Stimulated activated CD4-positive, alpha-beta T cell treated with anti-CD3 and anti-CD28 coated beads, Interleukin-1b, Interleukin-23, amount 100 ng/mL, for 4 hours (primary cell): ENCODE results near the gene FRMD4A.

Experiments used
- DNase-seq, 2 donors: peaks; one replicate each; pipeline ENCODE4 v3.0.0-alpha.2; 2020; ENCODE audit warnings: low read depth in 2 of 2

The FRMD4A gene

DNA sequence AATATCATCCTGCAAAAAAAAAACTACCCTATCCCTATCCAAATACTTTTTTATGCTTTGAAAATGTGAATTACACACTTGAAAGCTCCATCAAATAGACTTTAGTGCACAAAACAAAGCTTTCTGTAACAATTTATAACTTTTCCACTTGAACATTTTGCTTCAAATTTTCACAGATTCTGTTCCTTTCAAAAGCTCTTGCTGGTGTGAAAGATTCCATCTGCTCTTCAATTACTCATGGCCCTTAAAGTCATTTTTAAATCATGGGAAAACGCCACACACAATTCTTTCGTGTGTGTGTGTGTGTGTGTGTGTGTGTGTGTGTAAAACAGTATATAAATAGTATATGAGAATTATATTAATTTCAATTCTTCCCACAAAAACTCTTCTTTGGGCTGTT lies 576.4 kb downstream of the FRMD4A start:
- DNase-seq: no peak

DNA sequence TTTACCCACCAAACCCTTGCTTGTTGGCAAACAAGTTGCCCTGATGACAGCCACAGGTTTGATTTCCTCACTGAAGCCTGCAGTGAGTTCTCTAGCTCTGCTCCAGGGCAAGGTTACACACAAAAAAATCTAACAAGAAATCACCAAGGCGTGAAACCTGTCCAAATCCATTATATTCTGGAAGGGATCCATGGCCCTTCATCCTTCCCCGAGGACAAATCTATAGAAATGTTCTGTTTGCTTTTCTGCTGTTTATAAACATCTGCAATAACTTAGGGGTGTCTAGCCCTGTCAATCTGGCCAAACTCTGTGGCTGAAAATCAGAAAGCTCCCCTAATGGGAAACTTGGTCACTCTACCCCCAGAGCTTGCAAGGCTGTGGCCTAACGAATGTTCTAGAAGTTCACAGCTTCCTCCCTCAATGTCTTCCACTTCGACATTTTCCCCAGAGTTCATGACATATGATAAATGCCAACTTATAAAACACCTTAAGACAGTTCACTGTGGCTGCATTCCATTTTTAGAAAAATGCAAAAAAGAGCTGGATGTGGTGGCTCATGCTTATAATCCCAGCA lies 579.4 kb downstream of the FRMD4A start:
- no peak for DNase-seq

- no peak for DNase-seq
Measured at GRCh38 chr10:13750299-13751190, 580.2 kb downstream of the FRMD4A start.

DNA sequence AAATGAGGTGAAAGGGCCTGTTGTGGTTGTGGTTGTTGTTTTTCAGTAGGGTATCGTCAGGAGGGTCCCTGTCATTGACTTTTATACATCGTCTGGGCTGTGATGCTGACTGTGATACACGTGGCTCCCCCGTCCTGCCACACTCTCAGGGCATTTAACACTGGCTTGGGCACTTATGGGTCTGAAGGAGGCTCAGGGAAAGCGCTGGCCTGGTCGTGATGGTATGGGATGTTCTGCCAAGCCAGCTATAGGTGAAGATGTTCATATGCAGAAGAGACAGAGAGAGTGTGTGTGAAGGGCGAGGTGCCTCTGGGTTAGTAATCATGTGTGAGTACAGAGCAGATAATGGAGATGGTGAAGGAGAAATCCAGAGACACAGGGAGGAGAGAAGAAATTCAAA lies 585.5 kb downstream of the FRMD4A start:
- no peak for DNase-seq

- DNase-seq: no peak
Measured at GRCh38 chr10:13743963-13744362, 586.8 kb downstream of the FRMD4A start.

GRCh38 chr10:13743101-13743693 lies 587.5 kb downstream of the FRMD4A start:
- DNase-seq: no peak

DNA sequence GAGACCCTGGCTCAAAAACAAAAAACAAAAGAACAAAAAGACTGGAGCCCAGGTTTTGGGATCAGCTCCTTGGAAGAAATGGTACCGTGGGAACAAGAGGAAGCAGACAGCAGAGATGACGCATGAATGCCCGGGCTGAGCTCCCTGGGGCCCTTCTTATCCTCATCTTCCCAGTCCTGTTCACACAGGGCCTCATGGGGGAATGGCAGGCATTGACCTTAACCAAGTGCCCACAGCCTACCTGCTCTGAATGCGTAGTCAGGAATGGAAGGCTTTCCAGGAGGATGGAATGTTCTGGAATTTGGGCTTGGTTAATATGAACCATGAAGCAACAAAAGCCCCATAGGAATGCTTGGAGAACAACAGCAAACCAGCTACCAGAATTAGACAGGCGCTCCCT lies 589.3 kb downstream of the FRMD4A start:
- DNase-seq: no peak

- no peak for DNase-seq
Measured at GRCh38 chr10:13740461-13740860, 590.3 kb downstream of the FRMD4A start.

DNA sequence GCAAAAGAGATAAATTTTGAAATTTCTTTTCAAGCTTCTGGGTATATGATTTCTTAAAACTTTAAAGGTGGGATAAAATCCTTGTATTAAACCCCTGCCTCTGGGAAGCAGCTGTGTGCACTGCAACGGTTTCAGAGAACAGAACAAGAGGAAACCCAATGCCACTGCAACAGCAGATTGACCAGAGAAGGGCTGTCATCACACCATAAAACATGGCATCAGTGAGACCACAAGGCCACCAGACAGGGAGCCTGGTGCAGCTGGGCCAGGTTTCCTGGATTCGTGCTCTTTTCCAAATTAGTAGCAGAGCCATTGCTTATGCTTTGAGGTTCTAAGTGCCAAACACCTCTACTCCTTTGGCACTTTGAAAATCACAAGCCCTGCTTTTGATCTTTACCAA lies 591.5 kb downstream of the FRMD4A start:
- DNase-seq: no peak

DNA sequence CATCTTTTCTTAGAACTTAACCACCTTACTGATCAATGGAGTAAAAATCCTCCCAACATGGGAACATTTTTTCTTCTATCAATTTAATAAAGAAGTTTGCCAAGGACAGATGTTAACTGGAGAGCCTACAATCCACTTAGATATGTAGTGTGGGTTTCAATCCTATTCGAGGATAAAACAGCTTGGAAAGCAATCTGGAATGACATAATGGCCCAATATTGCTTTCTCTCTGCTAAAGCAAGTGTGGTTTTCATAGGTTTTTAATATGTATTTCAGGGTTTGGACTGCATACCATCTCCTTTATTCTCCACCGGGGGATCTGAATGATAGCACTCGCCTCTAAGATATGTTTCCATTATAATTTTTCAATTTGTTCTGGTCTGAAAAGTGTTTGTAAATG lies 594.2 kb downstream of the FRMD4A start:
- no peak for DNase-seq

DNA sequence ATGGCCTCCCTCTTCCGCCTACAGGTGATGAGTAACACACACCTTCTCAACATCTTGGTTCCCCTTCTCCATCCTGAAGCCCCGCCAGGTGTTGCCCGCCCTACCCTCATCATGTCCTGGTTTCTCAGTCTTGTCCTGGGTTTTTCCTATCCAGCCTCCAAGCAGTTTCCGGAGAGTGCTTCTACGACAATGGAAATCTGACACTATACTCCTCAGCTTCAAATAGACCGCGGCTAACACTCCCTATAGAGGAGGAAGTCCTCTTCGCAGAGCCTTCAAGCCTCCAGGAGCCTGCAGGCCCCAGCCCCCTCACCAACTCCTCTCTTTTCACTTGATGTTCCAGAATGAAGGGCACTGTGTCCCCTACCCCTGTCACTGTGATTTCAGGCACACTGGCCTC lies 596.6 kb downstream of the FRMD4A start:
- DNase-seq: no peak

GRCh38 chr10:13733071-13733470 lies 597.7 kb downstream of the FRMD4A start:
- no peak for DNase-seq

GRCh38 chr10:13732465-13732881 lies 598.3 kb downstream of the FRMD4A start:
- DNase-seq: no peak

GRCh38 chr10:13731799-13732198 lies 598.9 kb downstream of the FRMD4A start:
- DNase-seq: no peak

GRCh38 chr10:13730956-13731355 lies 599.8 kb downstream of the FRMD4A start:
- DNase-seq: no peak

- DNase-seq: no peak
Measured at GRCh38 chr10:13730306-13730652, 600.4 kb downstream of the FRMD4A start.

GRCh38 chr10:13729586-13730305 lies 601.0 kb downstream of the FRMD4A start:
- DNase-seq: no peak

- no peak for DNase-seq
Measured at GRCh38 chr10:13728898-13729535, 601.7 kb downstream of the FRMD4A start.

- DNase-seq: no peak
Measured at GRCh38 chr10:13725594-13725993, 605.1 kb downstream of the FRMD4A start.

- DNase-seq: no peak
Measured at GRCh38 chr10:13724484-13724883, 606.2 kb downstream of the FRMD4A start.

DNA sequence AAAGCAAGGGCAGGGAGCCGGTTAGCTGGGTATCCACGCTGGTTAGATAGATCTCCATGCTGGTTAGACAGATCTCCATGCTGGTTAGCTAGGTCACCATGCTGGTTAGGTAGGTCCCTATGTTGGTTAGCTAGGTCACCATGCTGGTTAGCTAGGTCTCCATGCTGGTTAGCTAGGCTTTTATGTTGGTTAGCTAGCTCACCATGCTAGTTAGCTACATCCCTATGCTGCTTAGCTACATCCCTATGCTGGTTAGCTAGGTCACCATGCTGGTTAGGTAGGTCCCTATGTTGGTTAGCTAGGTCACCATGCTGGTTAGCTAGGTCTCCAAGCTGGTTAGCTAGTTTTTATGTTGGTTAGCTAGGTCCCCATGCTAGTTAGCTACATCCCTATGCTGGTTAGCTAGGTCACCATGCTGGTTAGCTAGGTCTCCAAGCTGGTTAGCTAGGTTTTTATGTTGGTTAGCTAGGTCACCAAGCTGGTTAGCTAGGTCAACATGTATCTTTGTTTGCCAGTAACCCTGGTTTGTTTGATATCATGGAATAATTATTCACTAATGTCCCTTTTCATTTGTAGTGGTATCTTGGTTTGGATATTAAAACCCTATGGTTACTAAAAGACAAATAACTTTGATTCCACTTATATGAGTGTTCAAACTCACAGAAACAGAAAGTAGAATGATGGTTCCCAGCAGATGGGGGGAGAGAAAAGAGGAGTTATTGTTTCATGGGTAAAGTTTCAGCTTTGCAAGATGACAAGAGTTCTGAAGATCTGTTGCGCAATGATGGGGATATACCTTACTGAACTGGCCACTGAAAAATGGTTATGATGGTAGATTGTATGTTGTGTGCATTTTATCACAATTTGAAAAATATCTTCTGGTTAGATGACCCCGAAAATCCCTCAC lies 607.7 kb downstream of the FRMD4A start:
- no peak for DNase-seq
